Omental fat pad (tissue), 4 donors: ENCODE data around the gene PACS2. TPM values are rescaled to one million over a fixed set of nuclear protein-coding genes. Genes with fewer than 3 reads are reported as not detected.
"Not testable (repeated sequence)": the region's sequence is repeated elsewhere in the genome, so short reads cannot be mapped to it uniquely, and the experiment has no call there.

Source experiments
- ATAC-seq: fragments of 150-250 bp; one replicate; pipeline ENCODE4 v1.9.1; 2016; ENCODE audit warnings: mild to moderate bottlenecking, moderate library complexity; ENCODE audit not compliant: low FRiP score
- DNase-seq: peaks from one replicate; pipeline ENCODE4 v3.0.0-alpha.2; 2019; ENCODE audit warnings: low spot score
- CTCF ChIP-seq, 3 donors: fragments of 450-650 bp; IDR thresholded peaks; one replicate each; pipeline ENCODE4 v1.5.1; 2016 to 2017; ENCODE audit warnings: antibody characterized with exemption in 3 of 3, mild to moderate bottlenecking in 3 of 3, moderate library complexity in 2 of 3
- total RNA-seq, 4 donors: library from RNA; depleted of rRNA; stranded (reverse); fragments of >200 nt; gene quantifications; one replicate each; pipeline ENCODE4 v1.1.0, GENCODE V29; 2016

PACS2 gene
- total RNA-seq, 4 donors from 2014 or later: 47.5 to 78.5 (median 68.9) TPM

DNA sequence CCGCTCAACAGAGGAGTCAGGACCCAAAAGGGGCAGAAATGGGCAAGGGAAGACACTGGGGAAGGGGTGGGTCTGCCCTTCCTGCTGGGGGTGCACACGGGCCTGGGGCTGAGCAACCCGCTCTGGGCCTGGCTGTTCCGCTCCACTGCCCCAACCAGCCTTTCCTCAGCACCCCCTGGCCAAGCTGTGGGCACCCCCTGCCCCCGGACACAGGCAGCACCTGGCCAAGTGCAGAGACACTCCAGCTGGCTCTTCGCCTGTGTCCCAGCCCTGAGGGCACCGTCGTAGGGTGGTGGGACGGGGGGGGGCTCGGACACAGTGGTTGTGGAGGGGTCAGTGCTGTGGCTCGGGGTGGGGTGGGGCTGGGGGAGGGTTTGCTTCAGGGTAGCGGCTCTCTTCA lies 10.3 kb downstream of the PACS2 start:
- ATAC-seq (no peak), DNase-seq (no peak)
- TF ChIP-seq CTCF (IDR thresholded peaks at IDR 0.05): no peak

DNA sequence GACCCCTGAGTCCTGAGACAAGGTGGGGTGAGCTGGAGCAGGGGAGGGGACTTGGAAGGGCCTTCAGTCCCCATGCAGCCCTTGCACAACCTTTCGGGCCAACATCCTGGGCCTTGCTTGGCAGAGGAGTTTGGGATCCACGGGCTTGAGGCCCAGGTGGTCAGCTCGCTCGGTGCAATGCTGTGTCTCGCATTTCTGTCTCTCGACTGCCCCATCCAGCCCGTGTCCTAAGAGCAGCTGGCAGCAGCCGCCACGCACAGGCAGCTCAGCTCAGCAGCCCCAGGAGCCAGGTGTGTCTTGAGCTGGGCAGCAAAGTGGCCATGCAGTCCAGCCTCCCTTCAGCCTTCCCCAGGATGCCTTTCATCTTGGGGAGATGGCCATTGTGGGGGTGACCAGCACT lies 10.8 kb downstream of the PACS2 start:
- no peak for TF ChIP-seq CTCF (IDR thresholded peaks at IDR 0.05)
- DNase-seq: no peak
- ATAC-seq: no peak

DNA sequence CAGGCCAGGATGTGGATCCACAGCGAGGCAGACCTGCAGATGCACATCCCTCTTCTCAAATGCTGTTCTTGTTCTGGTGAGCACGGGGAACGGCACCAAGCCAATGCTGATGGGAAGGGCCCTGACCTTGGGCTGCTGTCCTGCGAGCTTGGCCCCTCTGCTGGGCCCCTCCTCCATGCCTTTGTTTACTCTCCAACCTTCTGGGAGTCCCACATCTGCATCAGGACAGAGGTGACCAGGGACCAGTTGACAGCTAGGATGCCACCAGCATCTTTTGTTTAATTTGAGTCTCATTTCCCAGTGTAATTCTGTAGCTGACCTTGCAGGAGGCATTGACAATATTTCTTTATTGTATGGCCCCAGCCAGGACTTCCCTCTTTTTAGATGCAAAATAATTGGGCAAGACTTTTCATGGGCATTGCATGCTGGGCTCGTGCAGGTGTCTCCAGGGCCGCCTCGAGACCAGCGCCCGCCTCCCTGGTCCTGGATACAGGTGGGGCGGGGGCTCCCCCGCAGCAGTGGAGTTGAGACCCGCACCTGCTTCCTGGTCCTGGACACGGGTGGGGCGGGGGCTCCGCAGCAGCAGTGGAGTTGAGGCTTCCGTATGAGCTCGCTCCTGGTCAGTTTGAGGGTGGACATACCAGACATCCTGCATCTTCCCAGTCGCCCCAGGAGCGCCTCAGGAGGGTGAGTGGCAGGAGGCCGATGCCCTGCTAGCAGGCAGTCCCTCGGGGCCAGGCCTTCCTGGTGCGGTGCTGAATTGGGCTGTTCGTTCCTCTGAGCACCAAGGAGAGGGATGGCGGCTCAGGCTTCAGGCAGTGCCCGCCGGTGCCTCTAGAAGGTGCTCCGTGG lies 11.4 kb downstream of the PACS2 start:
- DNase-seq (no peak), ATAC-seq (no peak)
- TF ChIP-seq CTCF (IDR thresholded peaks at IDR 0.05): no peak

- DNase-seq: no peak
- ATAC-seq: no peak
- TF ChIP-seq CTCF (IDR thresholded peaks at IDR 0.05): no peak
Measured at GRCh38 chr14:105326568-105326867, 12.0 kb downstream of the PACS2 start.

DNA sequence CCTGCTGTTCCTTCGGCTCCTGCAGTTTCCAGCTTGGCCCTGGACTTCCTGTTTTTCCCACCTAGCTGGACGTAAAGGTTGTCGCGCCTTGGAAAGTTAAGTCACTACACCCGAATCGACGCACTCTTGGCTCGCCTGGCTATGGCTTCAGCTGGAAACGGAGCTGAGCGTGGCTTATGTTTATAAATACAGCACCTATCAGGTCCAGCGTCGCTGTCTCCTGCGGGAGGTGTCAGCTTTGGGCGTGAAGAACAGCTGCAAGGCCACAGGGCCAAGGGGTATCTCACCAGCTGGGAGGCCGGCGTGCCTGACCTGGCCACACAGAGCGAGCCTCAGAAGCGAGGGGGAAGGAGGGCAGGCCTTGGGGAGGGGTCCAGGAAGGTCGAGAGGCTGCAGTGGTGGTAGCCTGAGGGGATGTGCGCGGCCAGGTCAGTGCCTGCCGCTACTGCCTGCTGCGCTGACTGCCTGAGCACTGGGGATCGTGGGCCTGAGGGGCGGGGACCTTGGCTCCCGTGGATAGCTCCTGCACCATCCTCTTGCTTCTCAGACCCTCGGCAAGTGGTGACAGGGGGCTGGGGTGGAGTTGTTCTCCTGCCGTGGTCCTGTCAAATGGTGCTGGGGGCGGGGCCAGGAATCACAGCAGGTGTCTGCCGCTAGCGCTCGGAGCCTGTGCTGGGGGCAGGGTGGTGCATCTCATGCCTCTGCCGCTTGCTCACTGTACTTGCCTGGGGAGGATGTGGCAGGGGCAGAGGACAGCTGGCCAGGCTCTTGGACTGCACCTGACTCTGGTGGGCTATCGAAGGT lies 12.5 kb downstream of the PACS2 start:
- no peak for TF ChIP-seq CTCF (IDR thresholded peaks at IDR 0.05)
- ATAC-seq: no peak
- no peak for DNase-seq

DNA sequence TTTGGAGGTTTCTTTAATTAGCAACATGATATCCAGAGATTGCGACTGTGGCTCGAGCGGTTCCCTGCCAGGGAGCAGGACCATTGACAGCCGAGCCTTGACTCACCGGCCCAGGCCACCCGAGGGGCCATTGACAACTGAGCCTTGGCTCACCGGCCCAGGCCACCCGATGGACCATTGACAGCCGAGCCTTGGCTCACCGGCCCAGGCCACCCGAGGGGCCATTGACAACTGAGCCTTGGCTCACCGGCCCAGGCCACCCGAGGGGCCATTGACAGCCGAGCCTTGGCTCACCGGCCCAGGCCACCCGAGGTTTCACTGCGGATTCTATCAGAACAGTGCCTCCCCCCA lies 13.1 kb downstream of the PACS2 start:
- ATAC-seq, DNase-seq: not testable (repeated sequence)

DNA sequence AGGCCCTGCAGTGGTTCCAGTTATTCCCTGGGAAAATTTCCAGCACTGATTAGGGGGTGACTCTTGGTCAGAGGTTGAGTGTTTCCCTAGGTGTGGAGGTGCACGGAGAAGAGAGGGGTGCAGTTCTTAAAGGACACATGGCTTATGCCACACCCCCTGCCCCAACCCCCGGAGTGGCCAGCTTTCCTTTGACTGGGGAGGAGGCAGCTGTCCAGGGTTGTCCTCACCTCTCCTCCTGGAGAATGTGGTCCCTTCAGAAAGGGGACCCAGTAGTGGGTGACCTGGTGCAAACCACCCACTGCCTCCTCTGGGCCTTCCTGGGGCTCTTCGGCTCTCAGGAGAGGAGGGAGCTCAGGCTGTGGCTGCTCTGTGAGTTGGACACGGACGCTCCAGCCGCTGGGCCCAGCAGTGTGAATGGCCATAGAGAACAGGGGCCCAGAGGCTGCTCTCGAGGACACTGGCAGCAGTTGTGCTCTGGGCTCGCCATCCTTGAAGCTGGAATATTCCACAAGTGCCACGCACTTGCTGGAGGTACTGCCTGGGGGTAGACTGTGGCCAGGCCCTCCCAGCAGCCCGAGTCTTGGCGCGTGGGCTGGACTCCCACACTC lies 13.6 kb downstream of the PACS2 start:
- no peak for ATAC-seq

More for the DNA sequence above, 13.6 kb downstream of the PACS2 start:
- no peak for TF ChIP-seq CTCF (IDR thresholded peaks at IDR 0.05)
- DNase-seq: no peak
